COLO668 (cell line): Measurements from ENCODE around the gene CCL21.
"Not testable (repeated sequence)": the region's sequence is repeated elsewhere in the genome, so short reads cannot be mapped to it uniquely, and the experiment has no call there.

Experiments
- DNase-seq: peaks from one replicate; lab custom pipeline; 2025; ENCODE audit not compliant: unreplicated experiment; lab: John Stamatoyannopoulos, UW

CCL21 gene, protein sequence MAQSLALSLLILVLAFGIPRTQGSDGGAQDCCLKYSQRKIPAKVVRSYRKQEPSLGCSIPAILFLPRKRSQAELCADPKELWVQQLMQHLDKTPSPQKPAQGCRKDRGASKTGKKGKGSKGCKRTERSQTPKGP

DNA sequence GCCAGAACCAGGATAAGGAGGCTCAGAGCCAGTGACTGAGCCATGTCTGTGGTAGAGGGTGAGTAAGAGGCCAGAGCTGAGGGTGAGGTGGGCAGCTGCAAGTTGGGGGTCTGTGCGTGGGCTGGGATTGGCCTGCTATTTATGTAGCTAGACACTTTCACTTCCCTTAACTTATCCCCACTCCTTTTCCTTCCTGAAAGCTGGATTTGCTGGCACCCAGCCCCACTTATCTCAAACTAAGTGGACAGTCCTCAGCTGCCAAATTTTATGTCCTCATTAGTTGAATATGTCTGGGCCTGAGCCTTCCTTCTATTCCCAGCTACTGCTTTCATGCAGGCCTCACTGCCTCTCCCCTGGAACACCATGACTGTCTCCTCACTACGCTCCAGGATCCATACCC is at the start of gene CCL21:
TSS of gene CCL21 (minus strand) at position 114 of the 400 bp plus-strand sequence. CDS start at position 44, 70 bp downstream.
- no peak for DNase-seq

GRCh38 chr9:34759432-34760134 is 49.6 kb upstream of the CCL21 start:
- no peak for DNase-seq

- DNase-seq, result not testable (repeated sequence)
Observed at GRCh38 chr9:34750320-34750719, 40.4 kb upstream of the CCL21 start.

- DNase-seq, result no peak
Observed at GRCh38 chr9:34746526-34746925, 36.6 kb upstream of the CCL21 start.

DNA sequence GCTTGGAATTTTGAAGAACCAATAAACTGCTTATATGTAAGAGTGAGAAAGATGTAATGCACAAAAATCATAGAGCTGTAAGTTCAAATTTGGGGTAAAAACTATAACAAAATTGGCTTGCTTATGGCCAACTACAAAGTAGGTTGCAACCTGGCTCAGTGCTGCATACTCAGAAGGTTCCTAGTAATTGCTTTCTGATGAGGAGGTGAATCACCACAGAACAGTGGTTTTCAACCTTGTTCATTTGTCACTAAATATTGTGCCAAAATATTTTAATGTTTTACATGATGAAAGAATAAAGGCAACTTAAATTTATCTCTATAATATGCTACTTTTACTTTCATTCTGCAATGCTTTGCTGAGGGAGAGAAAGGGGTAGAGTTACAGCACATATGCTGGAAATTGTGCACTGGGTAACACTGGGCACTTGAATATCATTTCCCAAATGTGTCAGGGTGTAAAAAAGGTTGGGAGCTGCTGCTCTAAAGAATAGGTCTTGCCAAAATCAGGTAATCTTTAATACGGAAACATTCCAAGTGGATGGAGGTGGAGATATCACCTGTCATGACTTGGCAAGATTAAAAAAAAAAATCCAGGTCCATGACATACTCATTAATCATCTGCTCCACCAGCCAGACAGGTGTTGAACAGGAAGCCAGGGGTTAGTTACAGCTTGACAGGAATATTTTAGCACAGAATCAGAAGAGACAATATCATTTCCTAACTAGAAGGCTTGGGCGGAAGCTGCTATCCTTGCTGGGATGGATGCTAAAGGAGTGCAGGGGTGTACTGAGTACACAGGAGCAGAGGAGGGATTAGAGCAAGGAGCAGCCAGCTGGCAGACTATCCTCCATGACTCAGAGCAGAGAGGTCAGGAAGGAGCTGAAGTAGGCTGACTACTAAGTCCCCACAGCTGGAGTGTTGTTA is 34.6 kb upstream of the CCL21 start:
- DNase-seq, result no peak

DNA sequence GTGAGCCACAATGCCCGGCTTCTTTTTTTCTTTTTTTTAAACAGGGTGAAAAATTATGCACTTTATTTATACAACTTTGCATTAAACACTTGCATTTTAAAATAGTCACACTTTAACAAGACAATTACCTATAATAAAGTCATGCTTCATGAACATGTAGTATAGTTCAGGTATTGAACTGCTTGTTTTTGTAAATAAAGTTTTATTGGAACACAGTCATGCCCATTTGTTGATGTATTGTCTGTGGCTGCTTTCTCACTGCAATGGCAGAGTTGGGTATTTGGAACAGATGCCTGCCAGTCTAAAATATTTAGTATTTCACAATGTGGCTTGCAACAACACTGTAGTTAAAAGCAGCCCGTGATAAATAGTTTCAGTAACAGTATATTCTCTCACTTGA is 32.8 kb upstream of the CCL21 start:
- no peak for DNase-seq

- no peak for DNase-seq
Observed at GRCh38 chr9:34741628-34742027, 31.7 kb upstream of the CCL21 start.

DNA sequence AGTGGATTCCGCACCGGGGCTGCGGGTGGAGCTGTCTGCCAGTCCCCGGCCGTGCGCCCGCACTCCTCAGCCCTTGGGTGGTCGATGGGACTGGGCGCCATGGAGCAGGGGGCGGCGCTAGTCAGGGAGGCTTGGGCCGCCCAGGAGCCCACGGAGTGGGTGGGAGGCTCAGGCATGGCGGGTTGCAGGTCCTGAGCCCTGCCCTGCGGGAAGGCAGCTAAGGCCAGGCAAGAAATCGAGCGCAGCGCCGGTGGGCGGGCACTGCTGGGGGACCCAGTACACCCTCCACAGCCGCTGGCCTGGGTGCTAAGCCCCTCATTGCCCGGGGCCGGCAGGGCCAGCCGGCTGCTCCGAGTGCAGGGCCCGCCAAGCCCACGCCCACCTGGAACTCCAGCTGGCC is 30.2 kb upstream of the CCL21 start:
- DNase-seq, result not testable (repeated sequence)

- DNase-seq, result no peak
Observed at GRCh38 chr9:34737677-34738260, 27.8 kb upstream of the CCL21 start.

DNA sequence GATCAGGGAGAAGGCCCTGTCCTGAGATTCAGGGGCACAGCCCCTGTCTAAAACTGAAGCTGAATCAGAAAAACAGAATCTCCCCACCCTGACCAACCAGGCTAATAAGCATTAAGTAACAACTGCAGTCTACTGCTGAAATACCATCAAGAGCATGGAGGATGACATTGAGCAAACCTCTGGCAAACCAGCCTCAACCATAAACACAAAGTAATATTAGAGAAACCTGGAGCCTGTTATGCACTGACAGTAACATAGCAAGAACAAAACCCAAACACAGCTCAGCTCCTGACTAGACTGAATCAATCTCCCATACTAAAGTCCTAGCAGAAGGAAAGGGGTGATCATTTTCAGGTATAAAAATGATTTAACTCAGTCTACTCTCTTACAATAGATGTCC is 24.8 kb upstream of the CCL21 start:
- no peak for DNase-seq

- no peak for DNase-seq
Observed at GRCh38 chr9:34732886-34733285, 22.9 kb upstream of the CCL21 start.

DNA sequence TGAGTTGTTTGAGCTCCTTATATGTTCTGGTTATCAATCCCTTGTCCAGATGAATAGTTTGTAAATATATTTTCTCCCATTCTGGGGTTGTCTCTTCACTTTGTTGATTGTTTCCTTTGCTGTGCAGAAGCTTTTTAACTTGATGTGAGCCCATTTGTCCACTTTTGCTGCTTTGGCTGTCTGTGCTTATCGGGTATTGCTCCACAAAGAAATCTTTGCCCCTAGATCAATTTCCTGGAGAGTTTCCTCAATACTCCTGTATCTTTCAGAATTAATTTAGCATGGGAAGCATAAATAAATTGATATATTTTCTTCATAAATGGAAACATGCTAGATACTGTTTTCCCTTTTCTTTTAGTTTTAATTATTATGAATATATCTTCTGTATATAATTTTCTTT is 22.5 kb upstream of the CCL21 start:
- DNase-seq, result no peak

- no peak for DNase-seq
Observed at GRCh38 chr9:34723141-34723540, 13.2 kb upstream of the CCL21 start.

DNA sequence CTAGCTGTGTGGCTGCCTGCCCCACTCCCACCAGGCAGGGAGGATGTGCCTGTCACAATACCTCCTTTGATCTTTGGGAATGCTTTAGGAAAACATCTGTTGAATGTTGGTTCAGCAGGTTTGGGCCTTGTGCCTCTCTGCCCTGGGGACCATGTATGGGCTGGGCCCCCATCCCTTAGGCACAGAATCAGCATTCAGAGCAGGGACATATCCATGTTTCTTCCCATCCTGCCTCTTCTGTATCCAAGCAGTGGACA is 9.8 kb upstream of the CCL21 start:
- not testable (repeated sequence) for DNase-seq

DNA sequence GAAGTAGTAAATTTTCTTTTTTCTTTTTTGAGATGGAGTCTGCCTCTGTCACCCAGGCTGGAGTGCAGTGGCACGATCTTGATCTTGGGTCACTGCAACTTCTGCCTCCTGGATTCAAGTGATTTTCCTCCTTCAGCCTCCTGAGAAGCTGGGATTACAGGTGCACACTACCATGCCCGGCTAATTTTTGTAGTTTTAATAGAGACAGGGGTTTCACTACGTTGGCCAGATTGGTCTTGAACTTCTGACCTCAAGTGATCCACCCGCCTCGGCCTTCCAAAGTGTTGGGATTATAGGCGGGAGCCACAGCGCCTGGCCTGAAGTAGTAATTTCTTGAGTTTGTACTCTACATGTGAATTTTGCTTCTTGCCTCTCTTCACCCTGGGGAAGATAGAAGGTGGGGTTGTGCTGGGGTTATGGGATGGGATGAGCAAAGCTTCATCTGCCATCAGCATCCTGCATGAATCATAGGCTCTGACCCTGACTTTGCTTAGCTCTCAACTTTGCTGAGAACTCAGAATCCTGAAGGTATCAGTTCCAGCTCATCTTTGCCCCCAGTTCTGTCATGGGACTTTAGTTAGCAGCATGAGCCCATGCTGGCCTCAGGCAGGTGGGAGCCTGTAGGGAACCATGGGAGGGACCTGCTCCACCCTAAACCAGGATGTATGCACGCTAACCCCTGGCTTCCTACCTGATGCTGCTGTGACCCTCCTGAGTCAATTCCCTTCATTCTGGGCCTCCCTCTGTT is 9.3 kb upstream of the CCL21 start:
- DNase-seq, result no peak

GRCh38 chr9:34717996-34718614 is 8.2 kb upstream of the CCL21 start:
- no peak for DNase-seq

- peak; percentile 11 for DNase-seq
Observed at GRCh38 chr9:34716711-34717110, 6.8 kb upstream of the CCL21 start.

DNA sequence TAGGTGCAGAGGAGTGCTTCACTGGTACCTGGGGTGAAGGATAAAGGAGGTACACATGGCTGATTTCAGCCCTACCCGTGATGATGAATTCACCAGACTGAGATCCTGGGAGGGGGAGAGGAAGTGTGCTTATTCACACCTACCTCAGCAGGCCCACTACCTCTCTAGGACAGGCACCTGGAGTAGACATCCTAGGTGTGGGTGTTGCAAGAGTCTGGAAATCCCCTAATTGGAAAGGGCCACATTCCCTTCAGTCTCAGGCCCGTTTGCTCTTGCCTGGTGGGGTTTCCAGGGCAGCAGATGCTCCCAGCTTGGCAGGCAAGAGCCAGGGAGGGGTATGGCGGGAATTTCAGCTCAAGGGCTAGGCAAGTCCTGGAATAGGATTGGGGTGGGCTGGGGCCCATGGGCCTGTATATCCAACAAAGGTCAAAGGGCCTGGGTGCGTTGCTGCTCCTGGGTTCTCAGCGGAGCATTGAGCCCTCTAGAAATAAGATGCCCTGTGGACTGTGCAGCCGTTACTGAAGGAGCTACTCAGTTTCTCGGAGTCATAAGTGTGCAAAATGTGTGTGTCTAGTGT is 5.8 kb upstream of the CCL21 start:
- DNase-seq, result no peak

DNA sequence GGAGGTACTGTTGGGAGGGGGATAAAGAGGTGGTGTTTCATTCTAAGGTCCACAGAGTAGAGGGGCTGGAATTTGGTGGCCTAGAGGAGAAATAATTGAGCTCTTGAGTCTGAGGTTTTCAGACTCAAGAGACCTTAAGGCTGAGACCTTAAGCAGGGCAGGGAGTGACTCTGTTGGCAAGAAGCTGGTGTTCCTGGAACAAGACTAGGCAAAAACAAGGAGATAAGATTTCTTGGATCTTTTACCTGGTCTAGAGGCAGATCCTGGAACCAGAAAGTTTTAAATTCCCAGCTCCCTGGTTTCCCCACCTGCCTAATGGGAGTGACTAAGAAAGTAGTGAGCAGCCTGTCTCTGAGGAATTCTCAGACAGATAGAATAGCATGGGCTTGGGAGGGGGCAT is 4.1 kb upstream of the CCL21 start:
- no peak for DNase-seq

DNA sequence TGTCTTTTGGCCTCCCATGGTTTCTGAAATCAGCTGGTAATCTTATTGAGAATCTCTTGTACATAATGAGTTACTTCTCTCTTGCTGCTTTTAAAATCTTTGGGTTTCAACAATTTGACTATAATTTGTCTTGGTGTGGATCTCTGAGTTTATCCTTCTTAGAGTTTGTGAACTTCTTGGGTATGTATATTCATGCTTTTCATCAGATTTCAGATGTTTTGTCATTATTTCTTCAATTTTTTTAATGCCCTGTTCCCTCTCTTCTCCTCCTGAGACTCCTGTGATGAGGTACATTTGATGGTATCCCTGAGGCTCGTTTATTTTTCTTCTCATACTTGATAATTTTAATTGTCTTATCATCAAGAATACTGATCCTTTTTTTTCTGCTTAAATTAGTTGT is 2.2 kb upstream of the CCL21 start:
- no peak for DNase-seq
